Body of pancreas (tissue), 4 donors: Measurements from ENCODE around the gene METTL24.

Experiments used
- POLR2A ChIP-seq, 3 donors: fragments of 450-650 bp; IDR thresholded peaks; one replicate each; pipeline ENCODE4 v1.6.1; 2016; ENCODE audit warnings: antibody characterized with exemption in 3 of 3, mild to moderate bottlenecking in 2 of 3
- TF ChIP-seq, protein P1 (sequence below), 7 experiments: fragments of 450-650 bp in 4 of 7; fragments of 200-600 bp in 3 of 7; sonication (generic) in 3 of 7; IDR thresholded peaks; one replicate each; pipeline ENCODE4 v1.5.1; 2016 to 2019; ENCODE audit warnings: antibody characterized with exemption in 7 of 7

- TF ChIP-seq, protein P1, sequence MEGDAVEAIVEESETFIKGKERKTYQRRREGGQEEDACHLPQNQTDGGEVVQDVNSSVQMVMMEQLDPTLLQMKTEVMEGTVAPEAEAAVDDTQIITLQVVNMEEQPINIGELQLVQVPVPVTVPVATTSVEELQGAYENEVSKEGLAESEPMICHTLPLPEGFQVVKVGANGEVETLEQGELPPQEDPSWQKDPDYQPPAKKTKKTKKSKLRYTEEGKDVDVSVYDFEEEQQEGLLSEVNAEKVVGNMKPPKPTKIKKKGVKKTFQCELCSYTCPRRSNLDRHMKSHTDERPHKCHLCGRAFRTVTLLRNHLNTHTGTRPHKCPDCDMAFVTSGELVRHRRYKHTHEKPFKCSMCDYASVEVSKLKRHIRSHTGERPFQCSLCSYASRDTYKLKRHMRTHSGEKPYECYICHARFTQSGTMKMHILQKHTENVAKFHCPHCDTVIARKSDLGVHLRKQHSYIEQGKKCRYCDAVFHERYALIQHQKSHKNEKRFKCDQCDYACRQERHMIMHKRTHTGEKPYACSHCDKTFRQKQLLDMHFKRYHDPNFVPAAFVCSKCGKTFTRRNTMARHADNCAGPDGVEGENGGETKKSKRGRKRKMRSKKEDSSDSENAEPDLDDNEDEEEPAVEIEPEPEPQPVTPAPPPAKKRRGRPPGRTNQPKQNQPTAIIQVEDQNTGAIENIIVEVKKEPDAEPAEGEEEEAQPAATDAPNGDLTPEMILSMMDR (IDR thresholded peaks at IDR 0.05): no peak
- TF ChIP-seq POLR2A (IDR thresholded peaks at IDR 0.05): no peak
Measured at GRCh38 chr6:110385458-110385863, 27.3 kb upstream of the METTL24 start.
